8988T (cell line): ENCODE measurements around the gene RCSD1.
A peak's percentile ranks its signal among the peaks of the same experiment; 100 is the strongest.

Source experiments
- DNase-seq: peaks from one replicate; pipeline ENCODE4 v3.0.0; 2011

Gene RCSD1

DNA sequence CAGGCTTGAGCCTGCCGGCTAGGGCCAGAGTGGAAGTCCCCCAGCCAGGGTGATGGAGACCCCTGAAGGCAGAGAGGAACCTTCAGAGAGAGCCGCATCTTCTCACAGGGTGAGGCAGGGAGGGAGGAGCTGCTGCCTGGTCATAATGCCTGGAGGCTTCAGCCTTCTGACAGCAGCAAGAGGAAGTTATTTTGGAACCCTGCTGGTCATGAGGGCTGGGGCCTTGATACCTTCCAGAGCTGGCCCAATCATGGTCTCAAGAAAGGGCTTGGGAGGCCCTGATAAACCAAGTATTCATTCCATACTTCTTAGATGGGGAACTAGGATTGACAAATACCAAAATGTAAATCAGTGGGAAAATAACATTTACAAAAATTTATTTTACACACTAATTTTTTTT is 65.1 kb downstream of the RCSD1 start:
- DNase-seq, result no peak

DNA sequence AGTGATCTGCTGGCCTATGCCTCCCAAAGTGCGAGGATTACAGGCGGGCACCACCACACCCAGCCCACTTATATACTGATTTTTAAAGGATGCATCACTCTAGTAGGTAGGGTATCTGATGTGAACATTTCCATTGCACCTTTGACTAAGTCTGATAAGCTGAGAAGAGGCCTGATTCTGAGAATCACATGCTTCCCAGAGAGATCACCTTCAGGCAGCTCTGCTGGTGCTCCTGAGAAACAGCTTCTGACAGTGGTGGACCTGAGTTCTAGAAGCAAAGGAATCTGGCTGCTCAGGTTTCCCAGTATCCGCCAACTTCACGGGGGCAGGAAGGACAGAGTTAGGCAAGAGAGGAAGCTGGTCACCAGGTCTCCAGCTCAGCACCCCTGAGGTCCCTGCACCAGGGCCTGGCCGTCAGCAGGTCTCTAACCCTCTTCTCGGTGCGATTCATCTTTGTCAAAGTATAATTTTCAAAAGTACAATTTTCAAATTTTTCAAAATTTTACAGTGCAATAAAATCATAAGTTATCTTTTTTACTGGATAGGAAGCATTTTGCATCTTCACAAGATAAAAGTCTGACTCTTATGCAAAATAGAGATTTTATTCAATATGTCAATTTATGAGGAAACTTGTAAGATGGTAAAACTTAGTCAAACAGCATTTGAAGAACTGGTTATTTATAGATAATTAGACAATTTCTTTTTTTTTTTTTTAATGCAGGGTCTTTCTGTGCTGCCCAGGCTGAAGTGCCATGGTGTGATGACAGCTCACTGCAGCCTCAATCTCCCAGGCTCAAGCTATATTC is 65.9 kb downstream of the RCSD1 start:
- DNase-seq, result no peak

DNA sequence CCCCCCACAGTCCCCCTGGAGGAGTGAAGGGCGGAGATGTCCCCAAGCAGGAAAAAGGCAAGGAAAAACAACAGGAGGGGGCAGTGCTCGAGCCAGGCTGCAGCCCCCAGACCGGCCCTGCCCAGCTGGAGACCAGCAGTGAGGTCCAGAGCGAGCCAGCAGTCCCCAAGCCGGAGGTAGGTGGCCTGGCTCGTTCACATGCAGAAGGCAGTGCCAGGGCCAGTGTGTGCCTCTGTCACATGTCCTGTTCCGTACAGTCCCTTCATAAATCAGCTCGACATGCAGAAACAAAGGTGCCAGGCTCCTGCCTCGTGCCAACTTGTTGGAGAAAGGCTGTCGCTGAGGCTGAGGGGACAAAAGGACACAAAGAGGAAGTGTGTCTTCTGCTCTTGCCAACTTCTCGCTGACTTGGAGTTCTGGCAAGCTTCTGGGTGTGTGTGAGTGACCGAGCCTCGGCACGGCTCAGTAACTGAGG is 67.7 kb downstream of the RCSD1 start:
- DNase-seq, result no peak

DNA sequence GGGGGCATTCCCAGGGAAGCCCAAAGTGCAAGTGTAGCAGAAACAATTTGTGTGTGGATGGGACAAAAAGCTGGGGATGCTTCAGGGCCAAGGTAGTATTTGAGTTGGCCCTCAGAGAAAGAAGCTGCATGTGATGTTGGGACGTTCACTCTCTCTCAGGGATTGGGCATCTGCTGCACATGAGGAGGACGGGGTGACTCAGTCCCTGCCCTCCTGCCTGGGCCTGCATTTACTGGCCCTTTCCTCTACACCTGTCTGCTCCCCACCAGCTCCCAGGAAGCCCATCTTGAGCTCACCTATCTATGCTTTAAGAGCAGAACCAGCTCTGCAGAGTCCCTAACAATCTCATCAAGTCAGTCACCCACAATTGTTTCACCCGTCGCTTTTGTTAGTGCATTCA is 68.3 kb downstream of the RCSD1 start:
- DNase-seq, result no peak

DNA sequence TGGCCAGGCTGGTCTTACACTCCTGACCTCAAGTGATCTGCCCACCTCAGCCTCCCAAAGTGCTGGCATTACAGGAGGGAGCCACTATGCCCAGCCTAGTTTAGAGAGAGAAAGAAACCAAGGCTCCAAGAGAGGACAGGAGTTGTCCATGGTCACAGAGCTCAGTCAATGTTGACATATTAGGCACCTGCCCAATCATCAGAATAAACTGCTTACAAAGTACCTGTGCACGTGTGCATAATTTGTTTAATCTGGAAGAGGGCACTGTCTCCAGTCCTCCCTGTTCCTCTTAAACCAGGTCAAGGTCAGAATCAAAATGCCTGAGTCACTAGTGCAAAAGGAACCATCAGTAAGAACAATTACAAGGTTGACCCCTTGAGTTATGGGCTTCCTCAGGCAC is 71.5 kb downstream of the RCSD1 start:
- DNase-seq, result no peak

DNA sequence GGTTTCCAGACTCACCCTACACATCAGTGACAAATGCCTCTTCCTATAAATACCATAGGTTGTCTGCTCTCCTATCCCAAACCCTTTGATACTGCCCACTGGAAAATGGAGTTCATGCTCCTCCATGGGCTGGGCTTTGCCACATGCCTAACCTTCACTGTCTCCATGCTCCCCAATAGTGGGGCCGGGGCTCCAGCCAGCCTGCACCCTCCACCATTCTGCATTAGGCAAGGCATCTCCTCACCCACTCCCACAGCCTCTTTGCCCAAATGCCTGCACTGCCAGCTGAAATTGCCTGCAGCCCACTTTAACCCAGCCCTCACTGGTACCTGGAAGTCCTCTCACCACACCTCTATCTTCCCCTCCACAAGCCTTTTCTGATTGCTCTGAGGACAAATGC is 73.5 kb downstream of the RCSD1 start:
- no peak for DNase-seq

DNA sequence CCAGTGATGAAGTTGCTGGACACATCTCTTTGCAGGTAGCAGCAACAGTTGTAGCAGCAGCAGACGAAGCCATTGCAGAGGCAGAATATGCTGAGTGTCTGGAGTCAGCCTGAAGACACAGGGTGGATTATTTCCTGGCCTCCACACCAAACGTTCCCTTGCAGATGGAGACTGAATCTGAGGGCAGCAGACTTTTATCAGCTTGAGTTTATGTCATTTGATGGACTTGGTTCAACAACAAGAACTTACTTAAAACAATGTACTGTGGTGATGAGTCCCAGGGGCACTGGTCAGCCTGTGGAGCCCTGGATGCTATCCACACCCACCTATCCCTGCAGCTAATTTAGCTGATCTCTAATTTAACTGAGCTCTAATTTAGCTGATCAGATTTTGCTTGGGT is 74.7 kb downstream of the RCSD1 start:
- DNase-seq, result no peak

DNA sequence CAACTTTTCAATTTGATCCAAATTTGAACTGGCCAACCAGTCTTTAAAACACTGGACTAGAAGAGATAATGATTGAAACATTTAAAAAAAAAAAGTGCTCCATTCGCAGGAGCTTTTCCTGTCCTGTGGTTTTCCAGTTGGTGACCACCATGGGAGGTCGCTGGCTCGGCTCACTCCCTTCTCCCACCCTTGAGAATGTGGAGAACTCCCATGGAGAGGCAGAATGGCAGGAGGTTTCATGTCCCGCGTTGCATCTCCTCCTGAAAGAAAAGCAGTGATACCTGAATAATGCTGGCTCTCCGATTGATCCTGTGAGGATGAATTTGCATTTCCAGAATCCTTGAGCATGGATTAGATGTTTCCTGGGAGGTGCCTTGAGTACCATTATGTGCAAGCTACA is 75.2 kb downstream of the RCSD1 start:
- DNase-seq, result no peak

DNA sequence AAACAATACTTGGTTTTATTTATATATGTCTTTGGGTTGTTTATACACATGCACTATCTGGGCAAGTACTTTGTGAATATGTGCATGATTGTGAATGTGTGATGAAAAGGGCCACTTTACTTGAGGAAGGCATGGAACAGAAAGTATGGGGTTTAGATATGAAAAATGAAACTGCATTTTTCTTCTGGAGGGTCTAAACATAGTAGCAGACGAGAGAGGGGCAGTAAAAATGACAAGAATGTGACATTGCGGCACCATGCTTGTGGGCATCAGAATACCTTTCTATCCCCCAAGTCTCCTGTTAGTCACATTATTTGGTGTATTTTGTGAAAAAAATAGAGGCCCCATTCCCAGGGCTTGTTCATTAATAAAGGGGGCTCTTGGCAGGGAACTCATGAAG is 76.3 kb downstream of the RCSD1 start:
- no peak for DNase-seq

DNA sequence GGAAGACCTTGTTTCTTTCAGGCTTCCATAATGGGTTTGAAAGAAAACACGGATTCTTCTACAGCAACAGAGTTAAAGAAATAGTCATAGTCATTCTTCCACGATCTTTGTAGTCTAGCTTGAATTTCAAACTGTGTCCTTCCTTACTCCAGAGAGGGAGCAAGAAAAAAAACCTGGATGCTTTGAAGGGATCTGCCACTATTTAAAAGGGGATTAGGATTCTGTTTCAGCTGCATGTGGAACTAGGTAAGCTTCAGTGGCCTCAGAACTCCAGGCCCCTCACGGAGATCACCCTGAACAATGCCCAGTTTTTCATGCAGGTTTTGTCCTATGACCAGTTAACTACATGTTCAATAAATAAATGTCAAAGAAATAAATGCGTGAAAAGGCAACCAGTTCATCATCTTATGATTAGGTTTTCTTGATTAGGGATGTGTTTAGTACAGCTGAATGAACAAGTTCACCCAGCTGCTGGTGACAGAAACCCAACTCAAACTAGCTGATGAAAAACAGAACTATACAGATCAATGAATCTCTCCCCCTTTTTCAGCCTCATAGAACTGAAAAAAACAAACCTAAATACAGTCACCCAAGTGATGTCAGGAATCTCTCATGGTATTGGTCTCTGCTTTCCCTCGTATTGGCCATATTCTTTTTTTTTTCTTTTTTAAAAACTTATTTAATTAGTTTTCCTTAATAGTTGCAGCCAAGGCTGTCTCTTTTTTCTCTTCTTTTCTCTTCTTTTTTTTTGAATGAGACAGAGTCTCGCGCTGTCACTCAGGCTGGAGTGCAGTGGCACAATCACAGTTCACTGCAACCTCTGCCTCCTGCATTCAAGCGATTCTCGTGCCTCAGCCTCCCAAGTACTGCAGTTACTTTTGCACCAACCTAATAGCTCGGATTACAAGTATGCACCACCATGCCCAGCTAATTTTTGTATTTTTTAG is 77.2 kb downstream of the RCSD1 start:
- DNase-seq, result no peak

DNA sequence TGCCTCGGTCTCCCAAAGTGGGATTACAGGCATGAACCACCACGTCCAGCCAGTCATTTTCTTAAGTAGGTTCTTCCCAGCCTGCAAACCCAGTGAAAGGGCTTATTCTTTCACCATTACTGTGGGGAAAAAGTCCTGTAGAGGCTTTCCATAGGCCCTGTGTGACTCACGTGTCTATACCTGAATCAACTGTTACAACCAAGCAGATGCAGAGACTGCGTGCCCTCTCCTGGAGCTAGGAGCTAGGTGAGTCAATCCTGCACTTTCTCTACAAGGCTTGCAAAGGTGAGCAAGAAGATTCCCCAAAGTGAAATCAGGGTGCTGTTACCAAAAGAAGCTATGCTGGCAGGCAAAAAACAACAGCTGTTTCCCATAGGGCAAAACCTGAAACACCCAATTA is 77.9 kb downstream of the RCSD1 start:
- DNase-seq, result no peak

DNA sequence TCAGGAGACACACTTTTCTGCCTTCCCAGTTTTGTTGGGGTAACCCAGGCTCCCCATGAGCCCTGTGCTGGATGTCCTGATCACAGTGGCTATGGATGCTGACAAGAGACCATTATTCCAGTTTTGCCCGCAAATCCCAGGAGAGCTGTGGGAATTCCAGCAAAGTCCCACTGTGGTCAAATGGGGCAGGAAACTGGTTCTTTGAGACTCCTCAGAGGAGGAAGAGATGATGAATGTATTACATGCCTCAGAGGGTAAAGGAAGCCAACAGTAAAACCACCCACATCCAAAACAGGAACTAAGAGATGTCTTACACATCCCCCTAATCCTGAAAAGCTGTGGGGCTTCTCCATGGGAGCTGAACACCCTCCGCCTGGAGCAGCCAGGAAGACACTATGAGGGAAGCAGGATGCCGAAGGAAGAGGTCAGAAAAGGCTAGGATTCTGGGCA is 78.9 kb downstream of the RCSD1 start:
- DNase-seq, result no peak

DNA sequence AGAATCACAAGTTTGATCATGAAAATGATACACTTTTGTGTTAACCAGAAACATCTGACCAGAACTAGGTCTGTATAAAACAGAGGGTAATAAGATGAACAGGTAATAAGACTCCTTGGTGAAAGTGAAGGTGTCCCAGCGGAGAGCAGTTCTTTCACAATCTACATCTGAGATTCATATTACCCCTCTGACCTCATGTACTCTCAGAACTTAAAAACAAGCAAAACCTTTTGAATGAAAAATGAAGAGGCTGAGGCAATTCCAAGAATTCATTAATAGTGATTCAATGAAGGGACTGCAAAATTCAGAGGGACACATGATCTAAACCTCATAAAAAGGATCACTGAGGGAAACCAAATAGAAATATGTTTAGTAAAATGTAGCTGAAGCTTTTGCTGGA is 80.8 kb downstream of the RCSD1 start:
- DNase-seq, result no peak

DNA sequence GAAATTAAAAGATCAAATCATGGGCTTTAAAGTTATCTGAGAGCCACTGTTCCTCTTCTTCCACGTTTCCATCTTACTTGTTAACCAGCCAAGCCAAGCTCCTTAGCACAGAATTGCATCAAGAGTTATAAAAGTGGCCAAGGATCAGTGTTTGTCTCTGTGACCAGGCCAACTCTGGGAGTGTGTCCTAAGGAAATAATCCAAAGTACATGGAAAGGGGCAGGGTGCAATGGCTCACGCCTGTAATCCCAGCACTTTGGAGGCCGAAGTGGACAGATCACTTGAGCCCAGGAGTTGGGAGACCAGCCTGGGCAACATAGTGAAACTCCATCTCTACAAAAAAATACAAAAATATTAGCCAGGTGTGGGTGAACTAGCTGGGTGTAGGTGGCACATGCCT is 81.8 kb downstream of the RCSD1 start:
- no peak for DNase-seq

DNA sequence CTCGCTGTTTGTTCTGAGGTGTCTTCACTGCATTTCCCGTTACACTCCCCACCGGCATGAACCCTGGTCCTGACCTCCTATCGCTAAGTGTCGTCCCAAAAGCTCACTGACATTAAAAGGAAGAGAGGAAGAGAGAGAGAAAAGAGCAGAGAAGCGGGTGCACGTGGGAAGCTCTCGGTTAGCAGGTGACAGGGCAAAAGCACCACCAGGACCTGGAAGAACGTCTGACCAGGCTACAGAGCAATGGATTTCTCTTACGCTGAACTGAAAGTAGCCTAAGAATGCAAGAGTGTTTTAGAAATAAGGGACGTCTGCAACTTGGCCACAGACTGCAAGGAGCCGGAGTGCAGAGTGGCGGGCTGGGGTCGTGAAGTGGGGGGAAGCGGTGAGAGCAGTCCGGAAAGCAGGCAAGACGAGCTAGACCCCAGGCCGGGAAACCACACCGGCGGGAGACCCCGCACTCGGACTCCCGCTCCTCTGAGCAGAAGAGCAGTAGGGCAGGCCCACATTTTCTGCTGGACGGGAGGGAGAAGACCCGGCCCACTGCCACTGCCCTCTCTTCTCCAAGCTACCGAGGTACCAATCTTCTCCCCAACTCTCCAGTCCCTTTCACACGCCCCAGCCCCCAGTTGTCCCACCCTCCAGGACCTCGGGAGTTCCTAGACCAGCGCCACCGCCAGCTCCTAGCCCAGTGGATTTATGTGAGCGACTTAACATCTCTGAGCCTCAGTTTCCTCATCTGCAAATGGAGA is 83.5 kb downstream of the RCSD1 start:
- DNase-seq, result no peak

DNA sequence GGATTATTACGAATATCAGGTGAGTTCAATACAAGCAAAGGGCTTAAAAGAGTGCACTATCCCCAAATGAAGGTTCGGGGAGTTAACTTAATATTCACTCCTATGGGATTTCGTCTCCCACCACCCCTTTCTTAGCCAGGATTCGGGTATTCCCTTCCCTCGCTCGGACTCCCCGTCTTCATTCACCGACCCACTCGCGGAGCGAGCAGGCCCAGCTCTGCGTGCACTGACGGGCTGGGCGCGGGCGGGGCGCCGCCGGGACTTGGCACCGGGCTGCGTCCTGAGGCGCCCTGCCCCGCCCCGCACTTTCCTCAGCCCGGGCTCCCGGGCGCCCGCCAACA is 84.0 kb downstream of the RCSD1 start:
- peak; percentile 43 for DNase-seq

DNA sequence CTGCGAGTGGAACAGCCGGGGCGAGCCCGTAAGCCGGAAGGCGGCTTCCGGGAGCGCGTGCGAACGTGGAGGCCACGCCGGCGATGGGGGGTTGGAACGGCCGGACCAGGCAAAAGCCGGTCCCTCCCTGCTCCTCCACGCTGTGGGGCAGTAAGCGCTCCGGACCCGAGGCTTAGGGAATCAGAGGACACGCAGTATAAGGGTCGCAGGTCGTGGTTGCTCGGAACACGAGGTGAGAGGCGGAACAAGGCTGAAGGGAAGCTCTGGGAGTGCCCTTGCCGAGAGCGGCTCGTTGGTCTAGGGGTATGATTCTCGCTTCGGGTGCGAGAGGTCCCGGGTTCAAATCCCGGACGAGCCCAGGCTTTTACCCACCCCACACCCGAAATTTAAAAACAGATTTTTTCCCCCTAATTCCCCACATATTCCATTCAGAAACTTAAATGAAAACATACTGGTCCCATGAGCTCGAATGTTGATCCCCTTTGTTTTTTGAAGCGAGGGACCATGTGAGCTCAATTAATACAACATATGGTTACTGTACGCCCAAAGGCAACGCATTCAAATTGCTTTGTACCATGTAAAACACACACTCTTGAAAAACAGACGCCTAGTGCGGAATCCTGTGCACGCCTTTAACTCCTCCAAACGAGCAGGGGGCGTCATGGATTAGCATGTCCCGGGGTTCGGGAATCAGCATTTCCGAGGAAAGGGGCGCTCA is 84.6 kb downstream of the RCSD1 start:
- no peak for DNase-seq

DNA sequence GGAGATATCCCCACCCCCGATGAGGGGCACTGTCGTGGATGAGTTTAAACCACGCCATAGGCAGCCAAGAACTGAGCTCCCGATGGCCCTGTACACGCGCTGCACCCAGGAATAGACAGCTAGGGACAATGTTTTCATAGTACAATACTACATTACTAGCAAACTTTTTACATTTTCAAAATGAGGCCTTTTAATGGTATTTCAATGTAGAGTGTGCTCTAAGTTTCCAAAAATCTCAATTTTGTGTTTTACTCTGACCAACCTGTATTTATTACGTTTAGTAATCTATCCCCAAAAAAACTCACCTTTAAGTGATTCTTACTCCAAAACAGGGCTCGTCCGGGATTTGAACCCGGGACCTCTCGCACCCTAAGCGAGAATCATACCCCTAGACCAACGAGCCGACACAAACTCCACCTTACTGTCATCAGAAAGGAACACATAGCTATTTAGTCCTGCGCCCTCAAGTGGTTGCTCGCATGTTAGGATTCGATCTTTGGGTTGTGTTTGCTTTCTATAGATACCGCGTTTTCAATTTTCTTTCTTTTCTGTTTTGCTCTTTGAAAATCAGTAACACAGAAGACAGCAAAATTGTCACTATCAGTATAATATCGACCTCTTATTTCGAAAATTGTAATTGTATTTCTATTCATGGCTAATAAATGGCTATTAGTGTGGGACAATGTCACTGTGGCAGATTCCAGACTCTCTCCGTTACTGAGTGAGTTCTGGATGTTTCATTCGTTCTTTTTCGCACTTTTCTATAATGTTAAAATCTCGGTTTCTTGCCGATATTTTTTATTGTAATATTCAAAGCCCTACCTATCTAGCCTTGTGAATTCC is 85.3 kb downstream of the RCSD1 start:
- no peak for DNase-seq

DNA sequence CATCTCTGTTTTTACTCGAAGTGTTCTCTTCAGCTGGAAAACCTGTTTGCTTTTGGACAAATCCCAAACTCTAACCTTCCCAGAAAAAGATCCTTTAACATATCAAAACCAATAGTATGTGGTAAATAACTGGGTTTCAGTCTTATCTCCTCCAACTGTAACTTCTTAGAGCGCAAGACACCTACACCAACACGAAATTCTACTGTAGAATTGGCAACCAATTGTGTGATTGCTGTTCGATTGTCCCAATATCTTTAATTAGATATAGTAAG is 85.9 kb downstream of the RCSD1 start:
- no peak for DNase-seq

DNA sequence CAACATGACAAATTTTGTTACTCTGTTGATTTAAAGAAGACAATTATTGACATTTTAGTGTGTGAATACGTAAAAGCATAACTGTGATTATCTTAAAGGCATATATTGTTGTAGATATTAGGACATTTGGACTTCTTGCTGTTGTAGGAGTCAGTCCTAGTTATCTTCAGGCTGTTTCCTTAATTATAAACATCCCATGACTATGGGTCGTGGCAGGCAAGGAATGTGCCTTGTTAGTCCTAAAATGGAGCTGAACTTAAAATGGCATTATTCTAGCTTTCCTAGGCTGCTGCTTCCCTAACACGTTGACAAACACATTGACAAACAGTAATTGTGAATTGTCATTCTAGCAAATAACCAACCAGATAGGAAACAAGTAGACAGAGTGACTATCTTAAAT is 87.3 kb downstream of the RCSD1 start:
- DNase-seq, result no peak

DNA sequence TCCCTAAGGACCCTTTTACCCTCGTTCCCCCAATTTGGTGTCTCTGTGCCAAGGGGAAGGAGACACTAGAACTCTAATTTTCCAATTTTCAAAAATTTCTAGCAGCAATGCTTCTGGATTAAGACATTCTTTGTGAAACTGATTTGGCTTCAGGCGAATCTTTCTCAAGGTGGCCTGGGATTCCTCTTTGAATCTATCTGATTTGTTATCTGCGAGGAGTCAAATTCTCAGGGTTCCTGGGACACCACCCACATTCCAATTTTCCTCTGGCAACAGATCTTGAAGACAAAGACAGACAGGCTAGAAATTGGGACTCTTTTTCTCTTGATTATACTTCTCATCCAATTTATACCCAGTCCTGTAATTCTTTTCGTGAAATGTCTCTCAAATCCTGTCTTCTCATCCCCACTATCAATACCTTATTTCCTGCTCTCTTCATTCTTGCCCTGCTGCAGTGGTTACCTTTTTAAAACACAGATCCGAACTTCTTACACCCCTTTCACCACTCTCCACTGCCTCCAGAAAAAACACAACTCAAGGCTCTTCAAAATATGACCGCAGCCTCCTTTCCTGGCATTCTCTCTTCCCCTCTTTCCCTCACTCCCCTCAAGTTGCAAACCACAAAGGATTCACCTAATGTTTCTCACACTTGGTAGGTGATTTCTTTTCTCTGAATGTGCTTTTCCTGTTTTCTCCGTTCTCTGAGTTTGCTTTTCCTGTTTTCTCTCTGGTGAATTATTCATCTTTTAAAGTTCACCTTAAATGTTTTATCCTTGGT is 89.1 kb downstream of the RCSD1 start:
- DNase-seq, result no peak
